T-cell (primary cell): ENCODE data around the gene ZFAND4. TPM values are rescaled to one million over a fixed set of nuclear protein-coding genes. Genes with fewer than 3 reads are reported as not detected.

Experiments
- ATAC-seq, 4 experiments: fragments of 200-7000 bp in 3 of 4; fragments of 150-1000 bp in 1 of 4; cut with Tn5 transposase; replicated peaks in 1 of 4; 1 replicate in 3 of 4; 2 replicates in 1 of 4; pipeline ENCODE4 v1.10.0; 2021; ENCODE audit warnings: moderate library complexity in 3 of 4, mild to moderate bottlenecking in 2 of 4, moderate number of reproducible peaks in 1 of 4
- CTCF ChIA-PET, 2 donors: fragments of 300-600 bp; sonication (Branson Sonifier 250); formaldehyde crosslinking; loops; one replicate each; lab custom pipeline; 2022; ENCODE audit warnings: antibody characterized with exemption in 2 of 2; lab: Charles Lee
- POLR2A ChIA-PET, 2 donors: fragments of 300-600 bp; sonication (Branson Sonifier 250); formaldehyde crosslinking; loops; one replicate each; lab custom pipeline; 2022; ENCODE audit warnings: antibody characterized with exemption in 2 of 2; lab: Charles Lee
- DNase-seq, 35 experiments: peaks; one replicate each; pipeline versions ENCODE4 v3.0.0 to v3.0.0-alpha.2; 2013 to 2023
- H3K27ac ChIP-seq: one replicate; pipeline ENCODE4 v1.5.1; 2013; ENCODE audit warnings: low read length
- H3K27me3 ChIP-seq, 2 experiments: replicated peaks in 1 of 2; 1 replicate in 1 of 2; 2 replicates in 1 of 2; pipeline versions ENCODE4 v1.6.1 to v1.7.0; 2013; ENCODE audit warnings: low read length in 1 of 2, mixed read lengths in 1 of 2; ENCODE audit not compliant: control insufficient read depth in 2 of 2, insufficient read depth in 2 of 2; ENCODE audit errors: extremely low read depth in 1 of 2
- H3K36me3 ChIP-seq, 2 donors: 1 replicate in 1 of 2; 2 replicates in 1 of 2; pipeline versions ENCODE4 v1.6.1 to v1.7.0; 2013; ENCODE audit warnings: low read length in 1 of 2; ENCODE audit not compliant: control insufficient read depth in 2 of 2, insufficient read depth in 1 of 2; ENCODE audit errors: extremely low read depth in 1 of 2
- H3K4me1 ChIP-seq, 2 experiments: 1 replicate in 1 of 2; 2 replicates in 1 of 2; pipeline versions ENCODE4 v1.6.1 to v1.7.0; 2013; ENCODE audit warnings: low read length in 2 of 2, mixed read lengths in 1 of 2; ENCODE audit not compliant: insufficient read depth in 2 of 2, control insufficient read depth in 1 of 2; ENCODE audit errors: extremely low read depth in 1 of 2
- H3K4me3 ChIP-seq, 2 donors: 1 replicate in 1 of 2; 2 replicates in 1 of 2; pipeline versions ENCODE4 v1.5.1 to v1.7.0; 2013; ENCODE audit warnings: mild to moderate bottlenecking in 2 of 2, low read length in 1 of 2, moderate library complexity in 1 of 2; ENCODE audit not compliant: control insufficient read depth in 1 of 2; ENCODE audit errors: extremely low read depth in 1 of 2
- H3K9me3 ChIP-seq: 2 replicates; pipeline ENCODE4 v1.7.0; 2013
- H3K27ac Mint-ChIP-seq, 2 donors: one replicate each; pipeline ENCODE4 v1.8.0; 2020 to 2021; ENCODE audit warnings: mild to moderate bottlenecking in 2 of 2, mixed read lengths in 2 of 2
- H3K27me3 Mint-ChIP-seq, 2 donors: one replicate each; pipeline ENCODE4 v1.8.0; 2021 to 2022; ENCODE audit warnings: mixed read lengths in 2 of 2
- H3K36me3 Mint-ChIP-seq: one replicate; pipeline ENCODE4 v1.8.0; 2021; ENCODE audit warnings: mixed read lengths
- H3K4me1 Mint-ChIP-seq, 3 donors: one replicate each; pipeline ENCODE4 v1.8.0; 2020 to 2022; ENCODE audit warnings: mixed read lengths in 3 of 3, mild to moderate bottlenecking in 1 of 3
- H3K4me3 Mint-ChIP-seq, 3 donors: one replicate each; pipeline ENCODE4 v1.8.0; 2020 to 2022; ENCODE audit warnings: mild to moderate bottlenecking in 3 of 3, mixed read lengths in 3 of 3, moderate library complexity in 3 of 3
- H3K9me3 Mint-ChIP-seq, 3 donors: one replicate each; pipeline ENCODE4 v1.8.0; 2020 to 2022; ENCODE audit warnings: mixed read lengths in 3 of 3
- WGBS: methylation state at CpG from one replicate; pipeline ENCODE4 v1.1.5; 2013; ENCODE audit warnings: missing lambda C conversion rate; ENCODE audit not compliant: insufficient coverage; 5-methylcytosine and 5-hydroxymethylcytosine counted together
- total RNA-seq, 35 experiments: library from RNA in 6 of 35; stranded (reverse) in 6 of 35; fragments of 120-200 nt in 1 of 35; gene quantifications; one replicate each; pipeline versions ENCODE4 v1.2.1 to v1.2.4 and lab custom pipeline; 2013 to 2026

The ZFAND4 gene
- total RNA-seq, 5 donors from 2014 or later (not counting 1 experiment from before 2014, with no cell fraction given): 26.8 to 32.1 (median 30.6) TPM

DNA sequence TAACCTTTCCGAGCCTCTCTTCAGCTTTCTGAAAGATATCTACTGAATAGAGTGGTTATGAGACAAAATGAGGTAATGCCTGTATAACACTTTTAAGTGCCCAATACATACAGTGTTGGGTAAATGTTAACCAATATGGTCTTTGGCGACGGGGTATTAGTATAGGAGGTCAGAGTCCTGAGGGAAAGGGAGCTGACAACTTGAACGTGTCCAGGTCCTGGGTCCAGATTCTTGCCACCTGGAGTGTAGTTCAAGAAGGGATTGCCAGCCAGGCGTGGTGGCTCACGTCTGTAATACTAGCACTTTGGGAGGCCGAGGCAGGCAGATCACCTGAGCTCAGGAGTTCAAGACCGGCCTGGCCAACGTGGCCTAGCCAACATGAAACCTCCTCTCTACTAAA, 76.0 kb downstream of the ZFAND4 start:
- no peak overlapping the region for H3K4me3 ChIP-seq
- Mint-ChIP-seq H3K9me3 (peaks cover 0 to 5% (median 5%) of the 10 kb centered on the region in 3 donors), H3K27ac (no peak overlapping the region), H3K27me3 (peaks cover 16 to 17% of the 10 kb centered on the region in 2 donors), H3K4me1 (peaks cover 31 to 36% (median 34%) of the 10 kb centered on the region in 3 donors), H3K36me3 (peaks cover 10% of the 10 kb centered on the region), H3K4me3 (no peak overlapping the region)
- H3K36me3 ChIP-seq: no peaks in the 10 kb centered on the region
- POLR2A ChIA-PET: no interaction called here
- no peak overlapping the region for H3K27ac ChIP-seq
- ATAC-seq (no peak), DNase-seq (no peak)
- CTCF ChIA-PET: interaction anchor here in 1 of 2 donors (0.5 kb wide), 1 partner anchor 12 kb away, joined by 8 read pairs; no protein-coding TSS in a partner anchor
- H3K9me3 ChIP-seq: no peaks in the 10 kb centered on the region
- peaks cover 0 to 8% of the 10 kb centered on the region in 2 experiments for H3K27me3 ChIP-seq
- 100% methylated on average over 4 of the region's 9 CpGs for WGBS
- peaks cover 16 to 17% of the 10 kb centered on the region in 2 experiments for H3K4me1 ChIP-seq

DNA sequence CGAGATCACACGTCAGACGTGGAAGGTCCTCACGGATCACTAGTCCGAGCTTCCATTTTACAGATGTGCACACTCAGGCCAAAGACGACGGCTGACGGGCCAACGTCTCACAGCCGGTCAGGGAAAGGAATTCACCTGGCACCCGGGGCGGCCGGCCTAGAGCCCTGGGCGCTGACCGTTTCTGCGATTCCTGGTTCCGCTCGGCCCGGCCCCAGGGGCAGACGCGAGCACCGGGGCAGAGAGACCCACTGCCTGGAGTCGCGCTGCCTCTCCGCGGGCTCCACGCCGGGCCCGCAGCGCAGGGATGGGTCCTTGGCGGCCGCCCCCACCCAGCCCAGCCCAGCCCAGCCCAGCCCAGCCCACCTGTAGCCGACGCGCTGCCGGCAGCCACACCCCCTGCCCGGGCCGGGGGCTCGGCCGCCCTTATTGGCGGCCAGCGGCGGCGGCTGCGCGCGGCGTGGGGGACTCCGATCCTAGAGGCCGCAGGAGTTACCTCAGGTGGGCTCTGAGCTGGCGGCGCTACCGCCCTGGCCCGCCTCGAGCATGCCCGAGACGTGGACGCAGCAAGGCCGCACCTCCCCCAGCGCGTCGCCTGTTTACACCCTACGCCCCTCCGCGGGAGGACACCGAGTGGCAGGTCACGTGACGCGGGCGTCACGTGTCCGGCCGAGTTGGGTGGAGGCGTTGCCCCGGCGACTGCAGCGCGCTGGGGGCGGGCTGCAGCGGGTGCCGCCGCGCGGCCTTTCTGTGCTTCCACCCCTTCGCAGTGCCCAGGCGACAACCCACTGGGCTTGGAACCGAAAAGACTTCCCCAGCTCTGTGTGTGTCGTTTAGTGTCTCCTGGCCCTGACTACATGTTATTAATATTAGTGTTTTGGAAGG, 78.1 kb downstream of the ZFAND4 start:
- ChIA-PET POLR2A (interaction anchor here (0.5 to 1.0 kb wide), 7 partner anchors 14 to 472 kb away, joined by 3 to 5 read pairs (median 3); partner anchors contain the start of gene ZFAND4 (in 1 of the 2)), CTCF (interaction anchor here in 1 of 2 donors (0.6 kb wide), 1 partner anchor 81 kb away, joined by 4 read pairs; no protein-coding TSS in a partner anchor)
- Mint-ChIP-seq H3K9me3 (peaks cover 0 to 10% (median 5%) of the 10 kb centered on the region in 3 donors), H3K4me1 (peaks cover 38 to 44% (median 40%) of the 10 kb centered on the region in 3 donors), H3K27me3 (peaks cover 3 to 6% of the 10 kb centered on the region in 2 donors), H3K27ac (peak overlapping the region; percentile 77 to 79), H3K4me3 (peak overlapping the region; percentile 81 to 95 (median 83)), H3K36me3 (peaks cover 28% of the 10 kb centered on the region)
- Histone ChIP-seq H3K27me3 (no peaks in the 10 kb centered on the region), H3K27ac (peak overlapping the region; percentile 53), H3K36me3 (peaks cover 0 to 7% of the 10 kb centered on the region in 2 donors), H3K4me1 (peaks cover 13 to 17% of the 10 kb centered on the region in 2 experiments), H3K9me3 (no peaks in the 10 kb centered on the region), H3K4me3 (peak overlapping the region; percentile 75 to 93)
- WGBS: under 1% methylated on average over 80 of the region's 88 CpGs
- DNase-seq: peak; percentile 75 to 92 (median 86)
- ATAC-seq: peak; percentile 92 to 95 (median 94)

DNA sequence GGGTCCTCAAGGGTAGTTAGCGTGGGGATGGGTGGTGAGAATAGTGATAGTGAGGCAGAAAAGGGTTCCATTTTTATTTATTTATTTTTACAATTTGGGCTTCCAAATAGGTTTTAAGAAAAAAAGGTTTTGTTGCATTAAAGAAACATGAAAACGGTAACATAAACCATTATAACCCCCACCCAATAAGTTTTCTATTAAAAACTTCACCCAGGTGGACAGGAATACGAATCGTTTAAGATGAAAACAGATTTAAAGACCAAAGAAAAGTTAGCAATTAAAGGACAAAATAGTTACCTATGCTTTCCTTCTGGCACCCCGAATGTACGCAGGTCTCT, 78.7 kb downstream of the ZFAND4 start:
- H3K27me3 ChIP-seq: no peaks in the 10 kb centered on the region
- POLR2A ChIA-PET: interaction anchor here (0.8 to 1.0 kb wide), 3 partner anchors 13 to 78 kb away, joined by 3 to 5 read pairs (median 4); partner anchors contain the start of gene ZFAND4 (in 1 of the 2)
- H3K4me1 ChIP-seq: peaks cover 13 to 17% of the 10 kb centered on the region in 2 experiments
- no peaks in the 10 kb centered on the region for H3K9me3 ChIP-seq
- 21% methylated on average over 4 of the region's 6 CpGs for WGBS
- peak overlapping the region; percentile 75 to 93 for H3K4me3 ChIP-seq
- peaks cover 0 to 7% of the 10 kb centered on the region in 2 donors for H3K36me3 ChIP-seq
- peak overlapping the region; percentile 81 to 95 (median 83) for H3K4me3 Mint-ChIP-seq
- peak overlapping the region; percentile 77 for H3K27ac Mint-ChIP-seq
- H3K9me3 Mint-ChIP-seq: peaks cover 0 to 6% (median under 1%) of the 10 kb centered on the region in 3 donors
- peak overlapping the region; percentile 53 for H3K27ac ChIP-seq
- H3K27me3 Mint-ChIP-seq: no peaks in the 10 kb centered on the region
- ATAC-seq (no peak), DNase-seq (no peak)
- H3K4me1 Mint-ChIP-seq: peaks cover 38 to 44% (median 43%) of the 10 kb centered on the region in 3 donors
- H3K36me3 Mint-ChIP-seq: peaks cover 28% of the 10 kb centered on the region
- CTCF ChIA-PET: interaction anchor here in 1 of 2 donors (0.6 kb wide), 1 partner anchor 81 kb away, joined by 4 read pairs; no protein-coding TSS in a partner anchor

DNA sequence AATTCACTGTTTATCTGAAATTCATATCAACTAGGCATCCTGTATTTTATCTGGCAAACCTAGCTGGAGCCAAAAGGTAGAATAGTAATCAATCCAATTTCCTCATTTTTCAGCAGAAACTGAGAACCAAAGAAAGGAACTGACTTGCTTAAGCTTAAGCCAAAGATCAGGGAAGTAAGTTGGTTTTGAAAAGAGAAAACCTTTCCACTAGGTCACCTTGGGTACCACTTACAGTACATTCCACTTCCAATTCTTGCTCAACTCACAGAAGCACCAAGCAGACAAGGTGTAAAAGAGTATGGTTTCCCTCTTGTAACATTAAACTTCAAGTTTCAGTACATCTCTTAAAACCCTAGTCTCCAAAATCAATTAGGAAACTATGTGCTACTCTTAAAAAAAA, 79.6 kb downstream of the ZFAND4 start:
- ATAC-seq (no peak), DNase-seq (no peak)
- no peaks in the 10 kb centered on the region for H3K27me3 ChIP-seq
- Mint-ChIP-seq H3K4me3 (peak overlapping the region; percentile 81 to 95 (median 83)), H3K9me3 (peaks cover 0 to 6% (median 0%) of the 10 kb centered on the region in 3 donors), H3K27ac (no peak overlapping the region), H3K27me3 (no peaks in the 10 kb centered on the region), H3K4me1 (peaks cover 38 to 44% (median 43%) of the 10 kb centered on the region in 3 donors), H3K36me3 (peaks cover 28% of the 10 kb centered on the region)
- ChIA-PET CTCF (interaction anchor here in 1 of 2 donors (0.7 kb wide), 1 partner anchor 436 kb away, joined by 3 read pairs; no protein-coding TSS in a partner anchor), POLR2A (interaction anchor here in 1 of 2 donors (0.9 kb wide), 1 partner anchor 10 kb away, joined by 3 read pairs; no protein-coding TSS in a partner anchor)
- peaks cover 13 to 17% of the 10 kb centered on the region in 2 experiments for H3K4me1 ChIP-seq
- peaks cover 0 to 7% of the 10 kb centered on the region in 2 donors for H3K36me3 ChIP-seq
- no peak overlapping the region for H3K27ac ChIP-seq
- H3K4me3 ChIP-seq: no peak overlapping the region
- no peaks in the 10 kb centered on the region for H3K9me3 ChIP-seq

DNA sequence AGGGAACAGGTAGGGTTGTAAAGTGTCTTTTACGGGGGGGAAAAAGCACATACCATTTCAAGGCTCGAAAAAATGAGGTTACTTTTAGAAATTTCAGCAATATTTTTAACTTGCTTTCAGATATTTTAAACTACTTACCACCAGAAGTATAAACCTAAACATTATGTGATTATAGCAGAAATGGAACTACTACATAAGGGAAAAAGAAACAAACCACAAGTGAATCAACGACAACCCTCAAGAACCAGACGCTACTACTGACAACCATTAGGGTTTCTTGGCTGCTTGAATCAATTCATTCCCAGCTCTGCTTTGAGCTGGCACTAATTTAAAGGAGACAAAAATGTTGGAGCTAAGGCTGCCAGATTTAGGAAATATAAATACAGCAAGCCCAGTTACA, 80.1 kb downstream of the ZFAND4 start:
- H3K4me3 ChIP-seq: no peak overlapping the region
- Mint-ChIP-seq H3K4me1 (peaks cover 38 to 45% (median 43%) of the 10 kb centered on the region in 3 donors), H3K9me3 (peaks cover 0 to 6% (median 0%) of the 10 kb centered on the region in 3 donors), H3K27ac (peak overlapping the region in 1 of 2 donors; percentile 23), H3K27me3 (no peaks in the 10 kb centered on the region), H3K4me3 (peak overlapping the region; percentile 69 to 83 (median 81)), H3K36me3 (peaks cover 31% of the 10 kb centered on the region)
- H3K4me1 ChIP-seq: peaks cover 13 to 17% of the 10 kb centered on the region in 2 experiments
- ATAC-seq (no peak), DNase-seq (peak in 1 of 35 experiments; percentile 39)
- ChIA-PET POLR2A (interaction anchor here (0.6 to 0.9 kb wide), 2 partner anchors 9 to 10 kb away, joined by 3 to 4 read pairs; no protein-coding TSS in a partner anchor), CTCF (interaction anchor here in 1 of 2 donors (0.7 kb wide), 1 partner anchor 436 kb away, joined by 3 read pairs; no protein-coding TSS in a partner anchor)
- H3K36me3 ChIP-seq: peaks cover 0 to 7% of the 10 kb centered on the region in 2 donors
- no peaks in the 10 kb centered on the region for H3K9me3 ChIP-seq
- H3K27ac ChIP-seq: no peak overlapping the region
- H3K27me3 ChIP-seq: no peaks in the 10 kb centered on the region
- no CpG with 5 or more reads among the region's 4 CpGs for WGBS
